Trophoblast cell (in vitro differentiated cells and primary cell): ENCODE measurements around the gene GRM4.
"Not testable (repeated sequence)": the region's sequence is repeated elsewhere in the genome, so short reads cannot be mapped to it uniquely, and the experiment has no call there.

Experiments used
- DNase-seq, 2 donors: peaks; one replicate each; pipeline ENCODE4 v3.0.0-alpha.2; 2016
- H2AFZ ChIP-seq: 2 replicates; pipeline ENCODE4 v1.6.1; 2013; ENCODE audit warnings: low read length, moderate library complexity, mild to moderate bottlenecking; ENCODE audit not compliant: insufficient read depth, poor library complexity
- H2AK5ac ChIP-seq: 2 replicates; pipeline ENCODE4 v1.6.1; 2013; ENCODE audit warnings: mild to moderate bottlenecking, low read length
- H2BK120ac ChIP-seq: 2 replicates; pipeline ENCODE4 v1.6.1; 2013; ENCODE audit warnings: low read length, mild to moderate bottlenecking, moderate library complexity; ENCODE audit not compliant: insufficient read depth, poor library complexity
- H2BK12ac ChIP-seq: 2 replicates; pipeline ENCODE4 v1.6.1; 2013; ENCODE audit warnings: mild to moderate bottlenecking, low read length, moderate library complexity
- H2BK5ac ChIP-seq: 2 replicates; pipeline ENCODE4 v1.6.1; 2013; ENCODE audit warnings: low read length, low read depth, moderate library complexity, mild to moderate bottlenecking; ENCODE audit not compliant: poor library complexity
- H3K14ac ChIP-seq: 2 replicates; pipeline ENCODE4 v1.6.1; 2013; ENCODE audit warnings: mild to moderate bottlenecking, low read length
- H3K18ac ChIP-seq: 2 replicates; pipeline ENCODE4 v1.6.1; 2013; ENCODE audit warnings: mild to moderate bottlenecking, low read length
- H3K23ac ChIP-seq: 2 replicates; pipeline ENCODE4 v1.6.1; 2013; ENCODE audit warnings: low read length
- H3K27ac ChIP-seq: 2 replicates; pipeline ENCODE4 v1.5.1; 2013; ENCODE audit warnings: low read depth, mild to moderate bottlenecking, inconsistent platforms, low read length, moderate library complexity
- H3K27me3 ChIP-seq: 2 replicates; pipeline ENCODE4 v1.6.1; 2013; ENCODE audit warnings: inconsistent platforms, mild to moderate bottlenecking, low read length, moderate library complexity; ENCODE audit not compliant: insufficient read depth
- H3K36me3 ChIP-seq, 2 experiments: 1 replicate in 1 of 2; 2 replicates in 1 of 2; pipeline ENCODE4 v1.6.1; 2013; ENCODE audit warnings: low read length in 2 of 2, mild to moderate bottlenecking in 2 of 2, moderate library complexity in 1 of 2; ENCODE audit not compliant: insufficient read depth in 2 of 2, control insufficient read depth in 1 of 2
- H3K4ac ChIP-seq: 2 replicates; pipeline ENCODE4 v1.6.1; 2013; ENCODE audit warnings: low read depth, mild to moderate bottlenecking, low read length, moderate library complexity
- H3K4me1 ChIP-seq, 2 experiments: 1 replicate in 1 of 2; 2 replicates in 1 of 2; pipeline ENCODE4 v1.6.1; 2013; ENCODE audit warnings: low read length in 2 of 2, mild to moderate bottlenecking in 2 of 2, moderate library complexity in 1 of 2; ENCODE audit not compliant: insufficient read depth in 2 of 2, control insufficient read depth in 1 of 2
- H3K4me2 ChIP-seq: 2 replicates; pipeline ENCODE4 v1.6.1; 2013; ENCODE audit warnings: inconsistent platforms, mild to moderate bottlenecking, low read length, moderate library complexity
- H3K4me3 ChIP-seq: 2 replicates; pipeline ENCODE4 v1.5.1; 2013; ENCODE audit warnings: mild to moderate bottlenecking, low read depth, low read length, inconsistent platforms
- H3K79me1 ChIP-seq: one replicate; pipeline ENCODE4 v1.6.1; 2013; ENCODE audit warnings: low read length
- H3K79me2 ChIP-seq: 2 replicates; pipeline ENCODE4 v1.6.1; 2013; ENCODE audit warnings: low read length, mild to moderate bottlenecking; ENCODE audit not compliant: control insufficient read depth, insufficient read depth, poor library complexity
- H3K9ac ChIP-seq: 2 replicates; pipeline ENCODE4 v1.6.1; 2013; ENCODE audit warnings: mild to moderate bottlenecking, low read length
- H3K9me3 ChIP-seq: 2 replicates; pipeline ENCODE4 v1.6.1; 2013; ENCODE audit warnings: low read depth, mild to moderate bottlenecking, control low read depth, inconsistent platforms, low read length; ENCODE audit not compliant: insufficient read depth
- H4K12ac ChIP-seq: 2 replicates; pipeline ENCODE4 v1.6.1; 2013; ENCODE audit warnings: low read depth, mild to moderate bottlenecking, low read length, moderate library complexity
- H4K8ac ChIP-seq: 2 replicates; pipeline ENCODE4 v1.6.1; 2013; ENCODE audit warnings: low read depth, mild to moderate bottlenecking, low read length, moderate library complexity
- H4K91ac ChIP-seq: one replicate; pipeline ENCODE4 v1.6.1; 2013; ENCODE audit warnings: low read depth, mild to moderate bottlenecking, low read length, moderate library complexity
- WGBS: extraction: QIAGEN DNeasy Blood & Tissue Kit; methylation state at CpG from one replicate; pipeline ENCODE4 v1.1.7; 2013; ENCODE audit warnings: missing lambda C conversion rate; ENCODE audit not compliant: insufficient read length, insufficient coverage; ENCODE audit errors: extremely low coverage; 5-methylcytosine and 5-hydroxymethylcytosine counted together

GRM4 gene

GRCh38 chr6:34184726-34185125 is 38.8 kb upstream of the GRM4 start:
- H3K18ac ChIP-seq, H2AFZ ChIP-seq, H3K9me3 ChIP-seq, H3K23ac ChIP-seq, H3K27ac ChIP-seq, H3K4me2 ChIP-seq, H3K4ac ChIP-seq, H4K8ac ChIP-seq, H3K4me1 ChIP-seq, H3K9ac ChIP-seq, H4K12ac ChIP-seq, H3K79me2 ChIP-seq, H2BK5ac ChIP-seq, H3K27me3 ChIP-seq, H4K91ac ChIP-seq, H2AK5ac ChIP-seq, H3K36me3 ChIP-seq, H2BK12ac ChIP-seq, H2BK120ac ChIP-seq, DNase-seq, H3K14ac ChIP-seq, H3K79me1 ChIP-seq, H3K4me3 ChIP-seq: not testable (repeated sequence)
- no CpG with 5 or more reads among the region's 5 CpGs for WGBS

GRCh38 chr6:34182751-34183531 is 37.1 kb upstream of the GRM4 start:
- H4K8ac ChIP-seq: no peak overlapping the region
- no CpG with 5 or more reads among the region's 8 CpGs for WGBS

GRCh38 chr6:34181908-34182307 is 36.0 kb upstream of the GRM4 start:
- Histone ChIP-seq H3K9me3 (peaks cover 4% of the 10 kb centered on the region), H3K23ac (no peak overlapping the region), H4K12ac (no peak overlapping the region), H4K91ac (no peak overlapping the region), H3K4me3 (no peak overlapping the region), H3K18ac (no peak overlapping the region), H3K27ac (no peak overlapping the region), H3K4me2 (no peak overlapping the region), H3K9ac (no peak overlapping the region), H2BK12ac (no peak overlapping the region), H3K4me1 (peaks cover 4 to 5% of the 10 kb centered on the region in 2 experiments), H3K36me3 (no peaks in the 10 kb centered on the region), H3K79me2 (no peaks in the 10 kb centered on the region), H4K8ac (no peak overlapping the region), H3K14ac (no peak overlapping the region), H3K79me1 (peaks cover 1% of the 10 kb centered on the region), H2BK120ac (no peak overlapping the region), H2AK5ac (no peak overlapping the region), H2AFZ (no peak overlapping the region), H2BK5ac (no peak overlapping the region), H3K27me3 (no peaks in the 10 kb centered on the region), H3K4ac (no peak overlapping the region)
- DNase-seq: no peak
- no CpG with 5 or more reads among the region's 1 CpG for WGBS

More at GRCh38 chr6:34182751-34183531, 37.1 kb upstream of the GRM4 start:
- H4K12ac ChIP-seq: no peak overlapping the region
- no peak overlapping the region for H2AFZ ChIP-seq
- peak in 1 of 2 donors; percentile 17 for DNase-seq
- H3K79me1 ChIP-seq: peaks cover 1% of the 10 kb centered on the region
- no peak overlapping the region for H2BK5ac ChIP-seq
- peaks cover 4% of the 10 kb centered on the region for H3K9me3 ChIP-seq
- peaks cover 4 to 5% of the 10 kb centered on the region in 2 experiments for H3K4me1 ChIP-seq
- no peaks in the 10 kb centered on the region for H3K27me3 ChIP-seq
- no peak overlapping the region for H3K14ac ChIP-seq
- H3K27ac ChIP-seq: no peak overlapping the region
- no peaks in the 10 kb centered on the region for H3K79me2 ChIP-seq
- H3K4ac ChIP-seq: no peak overlapping the region
- H3K9ac ChIP-seq: no peak overlapping the region
- H3K4me3 ChIP-seq: no peak overlapping the region
- H2BK120ac ChIP-seq: no peak overlapping the region
- H3K23ac ChIP-seq: no peak overlapping the region
- no peak overlapping the region for H2AK5ac ChIP-seq
- H3K18ac ChIP-seq: no peak overlapping the region
- H3K36me3 ChIP-seq: no peaks in the 10 kb centered on the region
- H2BK12ac ChIP-seq: no peak overlapping the region
- no peak overlapping the region for H3K4me2 ChIP-seq
- no peak overlapping the region for H4K91ac ChIP-seq

GRCh38 chr6:34179106-34179720 is 33.3 kb upstream of the GRM4 start:
- no peak overlapping the region for H4K12ac ChIP-seq
- no peak overlapping the region for H2AFZ ChIP-seq
- no CpG with 5 or more reads among the region's 12 CpGs for WGBS
- no peaks in the 10 kb centered on the region for H3K79me2 ChIP-seq
- no peak overlapping the region for H2BK5ac ChIP-seq
- no peak overlapping the region for H4K8ac ChIP-seq
- H3K4ac ChIP-seq: no peak overlapping the region
- H3K9me3 ChIP-seq: peaks cover 8% of the 10 kb centered on the region
- H3K4me3 ChIP-seq: no peak overlapping the region
- no peak overlapping the region for H3K14ac ChIP-seq
- no peak overlapping the region for H3K4me2 ChIP-seq
- H3K36me3 ChIP-seq: no peaks in the 10 kb centered on the region
- H2BK12ac ChIP-seq: no peak overlapping the region
- no peak overlapping the region for H4K91ac ChIP-seq
- peaks cover 1% of the 10 kb centered on the region for H3K79me1 ChIP-seq
- no peak overlapping the region for H2AK5ac ChIP-seq
- H3K9ac ChIP-seq: no peak overlapping the region
- H3K18ac ChIP-seq: no peak overlapping the region
- peaks cover 4 to 5% of the 10 kb centered on the region in 2 experiments for H3K4me1 ChIP-seq
- H3K23ac ChIP-seq: no peak overlapping the region
- no peak overlapping the region for H3K27ac ChIP-seq
- H2BK120ac ChIP-seq: no peak overlapping the region
- DNase-seq: no peak
- no peaks in the 10 kb centered on the region for H3K27me3 ChIP-seq
